Astrocyte of the hippocampus (primary cell): ENCODE measurements around the gene DPP10.
"Not testable (repeated sequence)": the region's sequence is repeated elsewhere in the genome, so short reads cannot be mapped to it uniquely, and the experiment has no call there.

Experiments used
- DNase-seq: peaks from one replicate; pipeline ENCODE4 v3.0.0; 2011; ENCODE audit warnings: low read depth, low spot score

Gene DPP10

DNA sequence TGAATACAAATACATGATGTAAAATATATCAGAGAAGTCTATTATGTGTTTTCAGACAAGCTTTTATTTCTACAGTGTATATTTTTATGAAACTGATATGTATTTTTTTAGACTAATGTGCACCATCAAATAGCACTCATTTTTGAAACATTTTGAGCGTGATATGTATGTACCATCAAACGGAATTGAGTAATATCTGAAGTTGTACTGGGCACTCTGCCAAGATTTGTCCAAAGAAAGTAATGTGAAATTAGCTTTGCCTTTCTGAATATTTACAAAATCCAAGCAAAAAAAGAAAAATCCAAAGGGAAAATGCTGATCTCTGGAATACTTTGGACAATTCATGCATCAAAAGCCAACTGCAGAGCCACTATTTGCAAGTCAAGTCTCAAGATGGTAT lies 972.0 kb downstream of the DPP10 start:
- DNase-seq, result peak; percentile 1

DNA sequence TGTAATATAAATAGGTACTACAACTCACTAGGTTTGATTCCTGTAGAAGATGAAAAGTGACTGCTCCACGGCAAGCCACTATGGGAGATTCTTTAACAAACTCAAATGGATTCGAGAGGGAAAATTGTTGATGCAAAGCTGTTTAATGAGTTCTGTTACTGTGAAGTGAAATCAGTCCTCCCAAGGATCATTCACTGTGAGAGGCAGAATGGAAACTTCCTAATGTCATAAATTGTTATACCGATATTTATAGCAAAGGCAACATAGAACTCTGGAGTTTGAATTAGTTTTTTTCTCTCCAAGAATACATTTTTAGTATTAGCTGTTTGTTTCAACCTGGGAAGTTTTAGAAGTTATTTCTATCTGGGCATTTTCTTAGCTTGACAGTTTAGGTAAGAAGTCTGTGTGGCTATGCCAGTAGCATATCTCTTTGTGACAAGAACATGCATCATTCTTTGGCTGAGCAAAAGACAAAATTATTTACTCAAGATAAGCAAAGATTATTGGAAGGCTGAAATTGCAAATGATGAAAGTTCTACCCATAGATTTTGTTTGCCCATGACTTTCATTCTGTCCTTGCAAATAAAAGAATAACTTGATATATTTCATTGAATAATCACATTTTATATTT lies 979.7 kb downstream of the DPP10 start:
- DNase-seq, result no peak

DNA sequence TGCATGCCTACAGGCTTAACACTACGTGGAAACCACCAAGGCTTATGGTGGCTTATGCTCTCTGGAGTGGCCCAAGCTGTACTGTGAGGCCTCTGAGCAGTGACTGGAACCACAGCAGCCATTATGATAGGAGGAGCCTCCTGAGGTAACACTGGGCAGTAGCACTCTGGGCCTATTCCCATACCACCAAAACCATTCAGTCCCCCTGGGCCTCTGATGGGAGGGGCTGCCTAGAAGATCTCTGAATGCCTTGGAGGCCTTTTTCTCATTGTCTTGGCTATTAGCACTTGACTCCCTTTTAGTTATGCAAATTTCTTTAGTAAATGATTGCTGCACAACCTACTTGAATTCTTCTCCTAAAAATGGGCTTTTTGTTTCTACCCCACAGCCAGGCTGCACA lies 985.0 kb downstream of the DPP10 start:
- DNase-seq, result no peak

DNA sequence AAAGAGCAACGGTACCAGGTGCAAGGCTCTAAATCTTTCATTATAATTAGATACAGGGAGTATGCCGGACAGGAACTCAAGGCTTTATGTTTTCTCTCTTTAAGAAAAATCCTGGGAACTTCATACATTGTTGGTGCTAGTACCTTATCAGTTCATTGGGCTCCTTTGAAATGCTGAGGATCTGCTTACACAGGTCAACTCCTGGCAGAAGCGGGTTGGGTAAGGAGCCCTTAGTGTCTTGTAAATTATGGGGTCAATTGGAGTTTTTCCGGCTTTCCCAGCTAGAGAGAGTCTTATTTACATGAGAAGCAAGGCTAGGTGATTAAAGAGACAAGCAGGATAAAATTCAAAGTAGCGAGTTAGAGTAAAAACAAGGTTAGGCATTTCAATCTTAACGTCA lies 998.3 kb downstream of the DPP10 start:
- DNase-seq, result not testable (repeated sequence)

DNA sequence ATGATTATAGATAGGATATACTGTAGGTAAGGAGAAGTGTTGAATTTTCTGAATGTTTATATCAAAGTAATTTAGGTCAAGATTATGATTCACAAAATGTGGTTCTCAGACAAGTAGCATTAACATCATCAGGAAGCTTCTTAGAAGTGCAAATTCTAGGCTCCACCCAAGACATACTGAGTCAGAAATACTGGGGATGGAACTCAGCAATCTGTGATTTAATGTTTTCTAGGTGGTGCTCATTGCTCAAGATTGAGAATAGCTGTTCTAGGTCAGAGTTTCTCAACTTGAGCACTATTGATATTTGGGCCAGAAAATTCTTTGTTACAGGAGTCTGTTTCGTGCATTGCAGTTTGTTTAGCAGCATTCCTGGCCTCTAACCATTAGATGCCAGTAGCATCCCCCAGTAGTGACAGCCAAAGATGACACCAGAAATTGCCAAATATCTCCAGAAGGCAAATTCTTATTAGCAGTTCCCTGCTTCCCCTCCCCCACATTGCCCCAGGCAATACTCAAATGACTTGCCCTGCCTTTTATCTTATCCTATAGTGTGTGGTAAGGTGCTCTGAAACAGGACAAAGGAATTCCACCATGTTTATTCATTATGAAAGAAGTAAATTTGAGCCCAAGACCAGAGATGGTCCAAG lies 1001.2 kb downstream of the DPP10 start:
- no peak for DNase-seq

DNA sequence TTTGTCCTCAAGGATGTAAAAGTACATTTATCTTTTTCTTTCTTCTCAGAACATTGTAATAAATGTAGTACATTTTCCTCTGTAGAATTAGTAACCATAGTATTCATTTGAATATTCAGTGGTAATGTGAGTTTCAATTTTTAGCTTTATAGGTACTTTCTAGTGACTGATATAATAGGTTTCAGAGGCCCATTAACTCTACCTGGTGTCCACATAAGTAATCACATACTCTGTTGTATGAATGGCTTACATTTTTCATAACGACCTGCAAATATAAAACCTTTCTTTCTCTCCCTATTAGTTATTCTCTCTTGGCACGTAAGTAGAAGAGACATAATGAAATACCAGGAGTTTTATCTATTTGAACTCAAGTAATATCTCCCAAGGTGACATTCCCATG lies 1017.6 kb downstream of the DPP10 start:
- no peak for DNase-seq

DNA sequence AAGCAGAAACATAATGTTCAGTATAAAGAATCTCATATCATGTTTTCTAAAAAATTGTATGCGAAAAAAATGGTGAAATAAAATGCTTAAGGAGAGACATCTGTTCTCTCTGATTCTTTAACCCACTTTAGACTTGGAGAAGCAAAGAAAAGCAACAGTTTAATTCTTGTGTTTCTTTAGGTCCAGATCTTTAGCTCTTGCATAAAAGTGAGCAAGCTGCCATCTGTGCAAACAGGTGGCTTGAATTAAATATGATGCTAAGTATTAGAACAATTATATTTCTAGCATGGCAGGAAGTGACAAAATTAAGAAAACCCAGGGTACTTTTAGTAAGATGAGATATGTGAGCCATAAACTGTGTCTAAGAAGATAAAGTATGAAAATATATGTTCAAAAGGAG lies 1038.3 kb downstream of the DPP10 start:
- DNase-seq, result no peak

DNA sequence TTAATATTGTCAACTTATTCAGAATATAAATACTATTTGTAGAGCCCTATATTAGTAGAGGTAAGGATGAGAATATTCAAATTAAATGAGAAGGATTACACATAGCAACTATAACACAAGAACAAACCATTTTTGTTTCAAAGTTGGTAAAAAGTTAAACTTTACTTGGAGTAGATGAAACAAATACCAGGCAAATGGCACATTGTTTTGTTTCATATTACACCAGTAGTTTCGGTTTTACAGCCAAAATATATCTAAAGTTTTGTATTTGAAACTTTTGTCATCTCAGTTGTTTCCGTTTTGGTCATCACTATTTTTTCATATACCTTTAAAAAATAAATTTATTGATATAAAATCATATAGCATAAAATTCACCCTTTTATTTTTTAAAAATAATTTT lies 1039.4 kb downstream of the DPP10 start:
- DNase-seq, result no peak

DNA sequence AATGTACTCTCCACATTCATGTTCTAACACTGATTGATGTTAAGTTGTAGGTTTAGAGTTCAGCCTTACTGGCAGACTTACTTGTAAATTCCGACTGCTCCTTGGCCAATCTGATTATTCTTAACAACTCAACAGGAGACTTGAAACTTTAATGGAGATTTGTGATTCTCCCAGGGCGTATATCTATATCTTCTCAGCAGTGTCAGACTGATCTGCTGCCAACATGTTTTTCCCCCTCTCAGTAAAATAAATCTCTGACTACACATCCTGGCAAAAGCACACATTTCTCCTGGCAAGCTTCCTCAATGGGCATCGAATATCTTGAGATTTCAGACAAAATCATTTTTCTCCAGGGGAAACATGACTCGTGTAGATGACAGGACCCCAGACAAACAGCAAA lies 1041.2 kb downstream of the DPP10 start:
- DNase-seq, result peak; percentile 0

DNA sequence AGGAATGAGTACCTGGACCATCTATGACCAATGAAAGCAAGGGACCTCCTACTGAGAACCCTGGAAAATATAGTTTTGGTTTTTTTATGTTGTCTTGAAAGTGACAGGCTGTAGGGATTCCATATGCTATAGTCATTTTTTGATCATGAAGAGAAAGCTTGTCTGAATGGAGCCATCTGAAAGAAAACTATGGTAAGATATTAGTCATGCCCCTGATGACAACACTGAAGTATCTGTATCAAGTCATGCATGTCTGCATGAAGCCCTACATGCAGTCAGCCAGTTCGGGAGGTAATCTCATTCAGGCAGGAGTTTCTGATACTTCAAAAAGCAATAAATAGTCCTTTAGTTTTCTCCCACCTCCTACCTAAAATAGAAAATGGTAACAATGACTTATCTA lies 1042.0 kb downstream of the DPP10 start:
- no peak for DNase-seq

DNA sequence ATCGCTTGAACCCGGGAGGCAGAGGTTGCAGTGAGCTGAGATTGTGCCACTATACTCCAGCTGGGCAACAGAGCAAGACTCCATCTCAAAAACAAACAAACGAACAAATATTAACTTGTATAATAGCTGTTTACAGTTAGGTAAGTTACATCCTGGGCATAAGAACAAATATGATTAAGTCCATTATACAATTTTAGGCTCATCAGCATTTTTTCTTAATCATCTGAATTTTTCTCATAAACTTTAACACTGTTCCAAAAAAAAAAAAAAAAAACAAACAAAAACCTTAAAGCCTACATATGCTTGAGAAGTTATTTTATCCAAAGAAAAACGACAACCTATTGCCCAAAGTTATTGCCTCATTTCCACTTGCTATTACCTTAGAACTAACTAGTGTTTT lies 1042.5 kb downstream of the DPP10 start:
- no peak for DNase-seq

DNA sequence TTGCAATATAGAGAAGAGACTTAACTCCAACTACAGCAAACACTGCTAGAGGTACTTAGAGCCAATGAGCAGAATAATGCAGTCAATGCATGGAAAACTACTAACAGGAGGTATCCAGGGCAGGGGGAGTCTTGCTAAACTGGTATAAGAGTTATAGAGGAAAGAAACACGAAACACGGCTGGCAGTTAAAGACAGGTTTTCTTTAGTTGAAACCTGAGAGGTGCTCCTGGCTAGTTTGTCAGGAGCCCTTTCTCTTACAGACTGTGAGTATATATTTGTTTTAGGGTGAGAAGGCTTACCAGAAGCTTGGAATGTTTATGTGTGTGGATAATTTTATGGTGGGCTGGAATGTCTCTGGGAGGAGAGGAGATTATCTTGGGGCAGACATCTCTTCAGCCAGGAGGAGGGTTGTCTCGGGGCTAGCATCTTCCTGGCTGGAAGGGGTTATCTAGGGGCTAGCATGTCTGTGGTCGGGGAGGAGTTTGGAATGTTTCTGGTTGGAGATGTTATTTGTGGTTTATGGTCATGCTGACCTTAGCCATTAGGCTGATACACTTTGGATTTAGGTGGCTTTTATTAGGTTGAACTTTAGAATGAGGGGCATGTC lies 1048.8 kb downstream of the DPP10 start:
- DNase-seq, result peak; percentile 5

DNA sequence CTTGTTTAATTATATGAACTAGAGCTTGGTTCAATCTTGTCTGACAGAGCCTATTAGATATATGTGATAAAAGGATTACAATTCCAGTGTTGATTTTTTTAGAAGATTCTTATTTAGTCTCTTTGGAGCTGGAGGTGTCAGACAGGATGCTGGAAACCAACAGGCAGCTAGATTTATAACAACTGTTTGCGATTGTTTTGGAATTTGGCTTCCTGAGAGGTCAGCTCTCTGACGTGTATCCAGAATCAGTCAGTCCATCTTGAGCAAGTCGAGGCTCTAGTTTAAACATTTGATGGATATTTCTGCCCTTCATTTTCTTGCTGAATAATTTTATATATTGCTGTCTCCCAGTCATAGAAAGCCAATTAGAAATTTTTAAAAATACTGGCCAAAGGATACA lies 1062.9 kb downstream of the DPP10 start:
- DNase-seq, result no peak

DNA sequence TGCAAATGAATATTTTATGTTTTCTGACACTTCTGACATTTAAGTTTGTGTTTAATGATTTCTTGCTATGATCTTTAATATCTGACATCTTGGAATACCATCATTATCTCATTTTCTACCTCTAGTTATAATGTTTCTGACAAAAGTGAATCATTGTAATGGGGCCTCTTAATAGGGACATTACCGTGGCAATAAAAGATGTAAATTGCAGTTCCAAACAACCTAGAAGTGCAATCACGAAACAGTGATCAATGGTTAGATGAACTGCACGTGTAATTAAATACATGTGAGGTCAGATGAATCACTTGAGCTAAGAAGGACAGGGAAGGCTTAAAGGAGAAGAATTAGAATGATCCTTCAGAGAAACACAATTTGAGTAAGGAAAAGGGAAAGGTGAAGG lies 1078.3 kb downstream of the DPP10 start:
- DNase-seq, result no peak

DNA sequence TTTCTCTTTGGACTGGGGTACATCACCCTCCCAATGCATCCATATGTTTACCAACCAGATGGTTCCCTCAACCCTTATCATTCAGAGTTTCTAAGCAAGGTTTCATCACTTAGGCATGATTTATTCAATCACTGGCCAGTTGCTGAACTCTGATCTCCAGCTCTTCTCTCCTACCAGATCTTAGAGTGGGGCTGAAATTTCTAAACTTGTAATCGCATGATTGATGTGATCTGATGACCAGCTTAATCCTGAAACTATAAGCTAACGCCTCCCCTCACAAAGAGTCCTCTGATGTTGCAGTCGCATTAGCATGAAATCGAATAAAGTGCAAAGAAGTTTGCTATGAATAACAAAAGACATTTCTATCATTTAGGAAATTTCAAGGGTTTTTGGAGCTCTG lies 1082.0 kb downstream of the DPP10 start:
- DNase-seq, result no peak

DNA sequence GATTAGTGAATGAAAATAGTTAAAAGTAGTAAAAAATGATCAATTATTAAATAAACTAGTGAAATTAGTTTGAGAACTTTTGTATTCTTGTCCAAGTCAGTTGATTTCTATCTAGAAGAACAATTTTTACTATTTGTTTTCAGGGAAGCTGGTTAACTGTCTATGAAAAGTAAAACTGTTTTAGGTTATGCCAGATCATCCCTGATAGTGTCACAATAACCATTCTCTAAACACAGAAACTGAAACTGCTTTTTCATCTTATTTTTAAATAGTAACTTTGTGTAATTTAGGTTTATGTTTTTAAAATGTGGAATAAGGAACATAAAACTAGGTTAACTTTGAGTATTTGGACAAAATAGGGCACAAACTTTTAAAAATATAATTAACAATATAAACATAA lies 1087.2 kb downstream of the DPP10 start:
- DNase-seq, result no peak

DNA sequence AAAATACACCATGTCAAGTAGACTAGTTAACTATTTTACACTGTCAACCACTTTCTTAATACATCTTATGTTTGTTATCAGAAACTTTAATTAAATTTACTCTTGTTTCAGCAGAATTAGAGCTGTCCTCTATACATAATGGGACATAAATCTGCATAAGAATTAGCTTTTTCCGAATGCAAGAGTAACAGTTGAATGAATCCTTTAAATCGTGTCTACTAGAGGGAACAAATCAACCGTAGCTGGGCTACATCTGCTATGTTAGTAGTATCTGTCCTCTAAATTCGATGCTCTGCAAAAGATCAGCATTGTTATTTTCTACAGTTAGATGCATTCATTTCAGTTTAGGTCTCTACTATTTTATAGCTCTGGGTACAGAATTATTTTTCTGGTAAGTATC lies 1090.6 kb downstream of the DPP10 start:
- no peak for DNase-seq

DNA sequence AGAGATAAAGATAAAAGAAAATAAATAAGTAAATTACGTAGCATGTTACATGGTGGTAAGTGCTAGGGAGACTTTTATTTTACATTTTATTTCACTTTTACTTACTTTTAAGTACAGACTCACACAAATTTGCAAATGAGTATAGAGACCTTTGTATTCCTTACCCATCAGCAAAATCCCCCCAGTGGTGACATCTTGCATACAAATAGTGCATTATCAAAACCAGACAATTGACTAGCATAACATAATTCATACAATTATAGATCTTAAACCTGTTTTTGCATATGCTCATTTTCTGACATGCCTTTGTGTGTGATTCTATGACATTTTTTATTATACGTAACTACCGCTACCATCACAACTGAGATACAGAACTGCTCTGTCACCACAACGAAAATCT lies 1099.4 kb downstream of the DPP10 start:
- no peak for DNase-seq

DNA sequence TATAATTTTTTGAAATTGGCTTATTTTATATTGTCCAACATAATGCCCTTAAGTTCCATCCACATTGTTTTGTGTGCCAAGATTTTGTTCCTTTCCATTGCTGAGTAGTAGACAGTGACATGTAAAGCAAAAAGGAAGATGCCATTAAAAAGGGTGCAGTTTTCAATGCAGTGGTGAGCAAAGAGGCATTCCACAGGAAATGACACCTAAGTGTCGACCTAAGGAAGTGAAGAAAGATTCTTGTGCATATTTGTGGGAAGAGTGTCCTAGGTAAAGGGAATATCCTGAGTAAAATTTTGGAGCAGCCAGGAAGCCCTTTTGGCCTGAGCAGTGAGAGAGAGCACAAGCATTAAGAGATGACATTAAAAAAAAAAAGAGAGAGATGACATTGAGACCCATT lies 1099.9 kb downstream of the DPP10 start:
- DNase-seq, result no peak

DNA sequence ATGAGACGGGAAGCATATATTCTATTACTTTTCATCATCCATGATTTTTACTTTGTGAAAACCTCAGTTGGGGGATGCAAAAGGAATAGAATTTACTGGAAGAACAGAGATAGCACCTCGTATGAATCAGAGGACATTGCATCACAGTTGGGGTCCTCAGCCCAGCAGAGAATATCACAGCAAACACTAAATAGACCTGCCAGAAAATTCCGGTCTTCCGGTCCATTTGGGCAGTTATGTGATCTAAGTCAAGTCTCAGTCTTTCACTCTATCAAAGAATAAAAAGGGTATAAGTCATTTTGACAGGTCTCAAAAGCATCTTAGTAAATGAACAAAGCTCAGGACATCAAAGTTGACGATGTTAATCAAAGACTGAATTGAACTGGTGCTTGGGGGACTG lies 1100.6 kb downstream of the DPP10 start:
- DNase-seq, result no peak

DNA sequence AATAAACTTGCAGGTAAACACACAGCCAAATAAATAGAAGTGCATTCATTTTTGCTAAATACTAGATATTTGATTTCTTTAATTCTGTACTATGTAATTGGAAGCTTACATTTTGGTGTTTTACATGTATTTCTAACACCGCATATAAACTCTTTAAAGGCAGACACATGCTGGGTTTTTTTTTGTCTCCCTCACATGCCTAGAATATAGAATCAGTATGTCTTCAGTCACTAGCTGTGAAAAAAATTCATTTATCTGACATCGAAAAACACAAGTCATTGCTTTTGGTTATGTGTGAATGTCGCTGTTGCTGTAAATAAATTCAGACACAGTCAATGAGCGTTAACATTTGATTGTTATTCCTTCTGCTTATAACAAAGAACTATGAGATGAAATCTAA lies 1101.0 kb downstream of the DPP10 start:
- DNase-seq, result no peak

DNA sequence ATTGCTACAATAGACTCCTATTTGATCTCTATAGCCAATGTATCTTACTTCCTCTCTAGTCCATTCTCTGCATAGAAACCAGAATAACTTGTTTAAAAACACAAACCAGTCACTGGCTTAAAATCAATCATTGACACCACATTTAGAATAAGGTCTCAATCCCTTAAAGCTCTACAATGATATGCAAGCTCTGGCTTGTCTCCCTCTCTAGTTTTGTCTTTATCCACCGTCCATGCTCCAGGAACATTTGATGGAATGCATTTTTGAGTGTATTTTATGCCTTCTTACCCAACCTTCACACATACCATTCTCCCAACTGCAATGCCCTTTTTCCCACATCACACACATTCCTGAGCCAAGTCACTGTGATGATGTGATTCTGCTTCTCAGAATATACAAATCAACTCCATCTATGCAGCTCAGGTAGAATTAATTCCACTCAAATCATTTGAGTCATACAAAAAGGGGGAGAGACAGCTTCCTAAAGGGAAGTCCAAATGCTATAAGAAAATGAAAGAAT lies 1107.2 kb downstream of the DPP10 start:
- DNase-seq, result peak; percentile 63

DNA sequence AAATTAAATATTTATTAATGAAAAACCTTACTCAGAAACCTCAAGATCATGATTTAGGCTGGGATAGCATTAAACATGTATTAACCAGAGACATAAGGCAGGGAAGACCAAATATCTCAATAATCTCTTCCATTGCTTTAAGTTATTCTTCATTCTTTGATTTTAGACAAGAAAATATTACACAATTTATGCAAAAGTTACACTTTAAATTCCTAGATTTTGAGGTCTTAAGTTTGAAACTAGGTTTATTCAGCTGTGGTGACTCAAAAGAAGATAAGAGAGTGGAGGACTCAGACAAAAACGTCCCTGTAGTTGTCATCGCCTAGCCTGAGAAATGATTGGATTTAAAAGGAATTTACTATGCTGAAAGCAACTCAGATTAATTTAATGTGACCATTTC lies 1110.3 kb downstream of the DPP10 start:
- DNase-seq, result no peak
